ENCODE results near the gene ITK.

DNA sequence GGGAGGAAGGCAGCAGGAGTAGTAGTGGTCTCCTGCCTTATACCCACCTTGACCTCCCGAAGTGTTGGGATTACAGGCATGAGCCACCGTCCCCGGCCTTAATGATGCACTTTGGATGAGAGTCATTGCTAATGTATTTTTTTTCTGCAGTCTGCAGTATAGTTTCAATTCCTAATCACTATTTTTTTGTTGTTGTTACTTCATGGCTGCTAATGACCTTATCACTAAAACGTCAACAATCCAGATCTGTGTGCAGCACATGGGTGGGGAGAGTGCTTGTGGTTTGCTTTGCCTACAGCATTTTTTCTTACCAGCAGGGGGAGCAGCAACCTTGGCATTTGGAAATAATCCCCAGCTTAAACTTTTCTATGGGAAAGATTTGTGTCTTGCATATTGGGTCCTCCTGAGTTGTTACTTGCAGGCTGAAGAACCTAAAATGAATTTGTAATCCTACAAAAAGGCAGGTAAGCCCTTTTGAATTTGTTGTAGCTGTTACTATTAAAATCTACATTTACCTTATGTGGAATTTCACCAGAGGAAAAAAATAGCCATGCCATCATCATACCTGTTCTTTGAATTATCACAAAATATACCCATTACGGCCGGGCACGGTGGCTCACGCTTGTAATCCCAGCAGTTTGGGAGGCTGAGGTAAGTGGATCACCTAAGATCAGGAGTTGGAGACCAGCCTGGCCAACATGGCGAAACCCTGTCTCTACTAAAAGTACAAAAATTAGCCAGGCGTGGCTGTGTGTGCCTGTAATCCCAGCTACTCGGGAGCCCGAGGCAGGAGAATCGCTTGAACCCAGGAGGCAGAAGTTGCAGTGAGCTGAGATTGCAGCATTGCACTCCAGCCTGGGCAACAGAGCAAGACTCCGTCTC lies 31.7 kb upstream of the ITK start:
- TF ChIP-seq CREB1 (IDR thresholded peaks at IDR 0.05; ENCODE audit: low read depth): no peak
- TF ChIP-seq, protein P1, sequence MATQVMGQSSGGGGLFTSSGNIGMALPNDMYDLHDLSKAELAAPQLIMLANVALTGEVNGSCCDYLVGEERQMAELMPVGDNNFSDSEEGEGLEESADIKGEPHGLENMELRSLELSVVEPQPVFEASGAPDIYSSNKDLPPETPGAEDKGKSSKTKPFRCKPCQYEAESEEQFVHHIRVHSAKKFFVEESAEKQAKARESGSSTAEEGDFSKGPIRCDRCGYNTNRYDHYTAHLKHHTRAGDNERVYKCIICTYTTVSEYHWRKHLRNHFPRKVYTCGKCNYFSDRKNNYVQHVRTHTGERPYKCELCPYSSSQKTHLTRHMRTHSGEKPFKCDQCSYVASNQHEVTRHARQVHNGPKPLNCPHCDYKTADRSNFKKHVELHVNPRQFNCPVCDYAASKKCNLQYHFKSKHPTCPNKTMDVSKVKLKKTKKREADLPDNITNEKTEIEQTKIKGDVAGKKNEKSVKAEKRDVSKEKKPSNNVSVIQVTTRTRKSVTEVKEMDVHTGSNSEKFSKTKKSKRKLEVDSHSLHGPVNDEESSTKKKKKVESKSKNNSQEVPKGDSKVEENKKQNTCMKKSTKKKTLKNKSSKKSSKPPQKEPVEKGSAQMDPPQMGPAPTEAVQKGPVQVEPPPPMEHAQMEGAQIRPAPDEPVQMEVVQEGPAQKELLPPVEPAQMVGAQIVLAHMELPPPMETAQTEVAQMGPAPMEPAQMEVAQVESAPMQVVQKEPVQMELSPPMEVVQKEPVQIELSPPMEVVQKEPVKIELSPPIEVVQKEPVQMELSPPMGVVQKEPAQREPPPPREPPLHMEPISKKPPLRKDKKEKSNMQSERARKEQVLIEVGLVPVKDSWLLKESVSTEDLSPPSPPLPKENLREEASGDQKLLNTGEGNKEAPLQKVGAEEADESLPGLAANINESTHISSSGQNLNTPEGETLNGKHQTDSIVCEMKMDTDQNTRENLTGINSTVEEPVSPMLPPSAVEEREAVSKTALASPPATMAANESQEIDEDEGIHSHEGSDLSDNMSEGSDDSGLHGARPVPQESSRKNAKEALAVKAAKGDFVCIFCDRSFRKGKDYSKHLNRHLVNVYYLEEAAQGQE (IDR thresholded peaks at IDR 0.05; ENCODE audit: low read depth): no peak
- TF ChIP-seq TAF1 (IDR thresholded peaks at IDR 0.05; ENCODE audit: low read depth): no peak
- TF ChIP-seq YY1 (IDR thresholded peaks at IDR 0.05; ENCODE audit: low read depth): no peak
- no peak for TF ChIP-seq FOXM1 (IDR thresholded peaks at IDR 0.05; ENCODE audit: borderline replicate concordance, low read depth)

Data from Ishikawa (cell line).